Left lobe of liver (tissue), 2 donors: ENCODE measurements around the gene POLA2. TPM values are rescaled to one million over a fixed set of nuclear protein-coding genes. Genes with fewer than 3 reads are reported as not detected.

Experiments used
- ATAC-seq: fragments of 200-7000 bp; cut with Tn5 transposase; one replicate; pipeline ENCODE4 v1.9.1; 2020; ENCODE audit warnings: mild to moderate bottlenecking, moderate library complexity
- DNase-seq: peaks from one replicate; pipeline ENCODE4 v3.0.0-alpha.2; 2020; ENCODE audit warnings: low spot score
- total RNA-seq: library from RNA; stranded (reverse); gene quantifications from one replicate; pipeline ENCODE4 v1.2.1, GENCODE V29; 2021
- donor health status: DM: no; HTN: no; CAD: no; lungs with moderate emphysema.
- donor health status: DM: no; HTN: yes; CAD: no.

The POLA2 gene
- total RNA-seq, 1 donor from 2014 or later = 3.3 TPM

GRCh38 chr11:65304613-65305012 lies 42.9 kb downstream of the POLA2 start:
- ATAC-seq = no peak
- no peak for DNase-seq

GRCh38 chr11:65305501-65306268 lies 43.9 kb downstream of the POLA2 start:
- peak; percentile 89 for ATAC-seq

GRCh38 chr11:65307298-65308229 lies 45.8 kb downstream of the POLA2 start:
- DNase-seq = no peak

More at GRCh38 chr11:65305501-65306268, 43.9 kb downstream of the POLA2 start:
- DNase-seq = peak; percentile 74

GRCh38 chr11:65308281-65308891 lies 46.6 kb downstream of the POLA2 start:
- peak; percentile 55 for DNase-seq
- peak; percentile 2 for ATAC-seq

More at GRCh38 chr11:65307298-65308229, 45.8 kb downstream of the POLA2 start:
- no peak for ATAC-seq

- no peak for DNase-seq
- no peak for ATAC-seq
Measured at GRCh38 chr11:65309006-65309405, 47.2 kb downstream of the POLA2 start.

- ATAC-seq = no peak
- peak; percentile 54 for DNase-seq
Measured at GRCh38 chr11:65310215-65310614, 48.5 kb downstream of the POLA2 start.

- no peak for ATAC-seq
Measured at GRCh38 chr11:65310736-65311135, 49.0 kb downstream of the POLA2 start.

GRCh38 chr11:65311170-65311678 lies 49.5 kb downstream of the POLA2 start:
- ATAC-seq (no peak), DNase-seq (peak; percentile 52)

More at GRCh38 chr11:65310736-65311135, 49.0 kb downstream of the POLA2 start:
- DNase-seq = no peak

GRCh38 chr11:65314501-65315203 lies 52.9 kb downstream of the POLA2 start, which contains the start of gene CDC42EP2:
Gene CDC42EP2, plus strand, starts transcription at chr11:65314866. Its CDS starts 6,033 bp downstream, at chr11:65320899.
- DNase-seq = peak; percentile 95
- ATAC-seq = peak; percentile 94

GRCh38 chr11:65315204-65315865 lies 53.6 kb downstream of the POLA2 start:
- ATAC-seq (peak; percentile 66), DNase-seq (peak; percentile 84)

- DNase-seq (no peak), ATAC-seq (no peak)
Measured at GRCh38 chr11:65315866-65316226, 54.1 kb downstream of the POLA2 start.

- ATAC-seq (no peak), DNase-seq (no peak)
Measured at GRCh38 chr11:65316227-65317024, 54.7 kb downstream of the POLA2 start.

- ATAC-seq (no peak), DNase-seq (peak; percentile 53)
Measured at GRCh38 chr11:65317025-65317786, 55.4 kb downstream of the POLA2 start.

GRCh38 chr11:65320386-65321075 lies 58.8 kb downstream of the POLA2 start:
- ATAC-seq = peak; percentile 63
- no peak for DNase-seq

GRCh38 chr11:65321076-65321475 lies 59.3 kb downstream of the POLA2 start:
- DNase-seq = no peak
- no peak for ATAC-seq

- DNase-seq = no peak
- no peak for ATAC-seq
Measured at GRCh38 chr11:65321828-65322485, 60.2 kb downstream of the POLA2 start.

- no peak for ATAC-seq
- DNase-seq = no peak
Measured at GRCh38 chr11:65323813-65324212, 62.1 kb downstream of the POLA2 start.
